ENCODE data around the gene PAK6.

Gene PAK6

GRCh38 chr15:40312370-40313158 lies 73.7 kb downstream of the PAK6 start:
- no peak for DNase-seq (ENCODE audit: low read depth)

DNA sequence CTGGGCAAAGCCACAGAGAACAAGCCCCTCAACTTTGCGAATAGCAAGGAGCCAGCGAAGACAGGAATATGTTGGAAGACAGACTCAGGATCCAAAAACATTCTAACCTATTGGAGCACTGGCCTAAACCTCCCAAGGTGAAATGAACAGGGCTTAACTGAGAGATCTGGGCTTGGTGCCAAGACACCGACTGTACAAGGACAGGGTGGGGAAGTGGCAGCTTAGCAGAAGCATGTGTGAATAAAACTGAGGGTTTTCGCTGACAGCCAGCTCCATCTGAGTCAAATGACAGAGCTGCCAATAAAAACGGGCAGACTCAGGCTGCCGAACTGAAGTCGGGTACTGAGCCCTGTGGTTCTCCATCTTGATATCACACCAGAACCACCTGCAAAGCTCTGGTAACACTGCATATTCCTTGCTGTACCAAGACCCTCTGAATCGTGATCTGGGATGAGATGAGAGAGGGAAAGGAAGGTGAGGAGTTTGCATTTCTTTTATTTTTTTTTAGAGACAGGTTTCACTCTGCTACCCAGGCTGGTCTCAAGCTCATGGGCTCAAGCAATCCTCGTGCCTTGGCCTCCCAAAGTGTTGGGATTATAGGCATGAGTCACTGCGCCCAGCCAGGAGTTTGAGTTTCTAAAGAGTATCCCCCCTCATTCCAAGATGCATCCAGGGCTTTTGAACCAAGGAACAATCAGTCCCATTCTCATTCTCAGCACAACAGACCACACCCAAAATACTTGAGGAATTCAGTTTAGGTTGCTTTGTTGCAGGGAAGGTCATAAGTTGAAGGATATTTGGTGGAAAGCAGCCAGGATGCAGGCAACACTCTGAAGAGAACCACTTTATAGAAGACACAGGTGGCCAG lies 74.9 kb downstream of the PAK6 start:
- no peak for DNase-seq (ENCODE audit: low read depth)

GRCh38 chr15:40314723-40315276 lies 75.9 kb downstream of the PAK6 start:
- DNase-seq (ENCODE audit: low read depth), result no peak

DNA sequence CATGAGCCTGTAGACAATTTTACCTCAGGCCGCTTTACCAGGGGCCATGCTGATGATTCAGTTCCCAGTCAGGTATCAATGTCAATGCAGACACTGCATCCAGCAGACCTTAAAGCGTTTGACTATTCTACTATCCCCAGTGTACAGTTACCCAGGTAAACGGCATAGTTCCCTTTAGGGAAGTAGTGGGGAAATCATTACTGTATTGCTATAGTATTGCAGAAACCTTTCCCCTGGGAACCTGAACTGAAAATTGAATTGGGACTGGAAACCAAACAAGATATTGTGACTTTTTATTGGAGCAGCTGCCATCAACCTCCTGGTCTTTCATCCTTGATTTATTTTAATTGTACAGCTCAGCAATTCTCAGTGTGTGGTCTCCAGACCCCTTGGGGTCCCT lies 78.1 kb downstream of the PAK6 start:
- no peak for DNase-seq (ENCODE audit: low read depth)

GRCh38 chr15:40317580-40317979 lies 78.7 kb downstream of the PAK6 start:
- DNase-seq (ENCODE audit: low read depth), result no peak

GRCh38 chr15:40320409-40320808 lies 81.5 kb downstream of the PAK6 start:
- DNase-seq (ENCODE audit: low read depth), result no peak

GRCh38 chr15:40320931-40321371 lies 82.1 kb downstream of the PAK6 start:
- no peak for DNase-seq (ENCODE audit: low read depth)

- DNase-seq (ENCODE audit: low read depth), result no peak
These were observed 83.8 kb downstream of the PAK6 start for GRCh38 chr15:40322531-40323238.

- no peak for DNase-seq (ENCODE audit: low read depth)
These were observed 84.5 kb downstream of the PAK6 start, which contains the start of gene INAFM2 for GRCh38 chr15:40323239-40323952. Gene INAFM2 (plus strand): TSS chr15:40323692. CDS start chr15:40324056, 364 bp downstream.

DNA sequence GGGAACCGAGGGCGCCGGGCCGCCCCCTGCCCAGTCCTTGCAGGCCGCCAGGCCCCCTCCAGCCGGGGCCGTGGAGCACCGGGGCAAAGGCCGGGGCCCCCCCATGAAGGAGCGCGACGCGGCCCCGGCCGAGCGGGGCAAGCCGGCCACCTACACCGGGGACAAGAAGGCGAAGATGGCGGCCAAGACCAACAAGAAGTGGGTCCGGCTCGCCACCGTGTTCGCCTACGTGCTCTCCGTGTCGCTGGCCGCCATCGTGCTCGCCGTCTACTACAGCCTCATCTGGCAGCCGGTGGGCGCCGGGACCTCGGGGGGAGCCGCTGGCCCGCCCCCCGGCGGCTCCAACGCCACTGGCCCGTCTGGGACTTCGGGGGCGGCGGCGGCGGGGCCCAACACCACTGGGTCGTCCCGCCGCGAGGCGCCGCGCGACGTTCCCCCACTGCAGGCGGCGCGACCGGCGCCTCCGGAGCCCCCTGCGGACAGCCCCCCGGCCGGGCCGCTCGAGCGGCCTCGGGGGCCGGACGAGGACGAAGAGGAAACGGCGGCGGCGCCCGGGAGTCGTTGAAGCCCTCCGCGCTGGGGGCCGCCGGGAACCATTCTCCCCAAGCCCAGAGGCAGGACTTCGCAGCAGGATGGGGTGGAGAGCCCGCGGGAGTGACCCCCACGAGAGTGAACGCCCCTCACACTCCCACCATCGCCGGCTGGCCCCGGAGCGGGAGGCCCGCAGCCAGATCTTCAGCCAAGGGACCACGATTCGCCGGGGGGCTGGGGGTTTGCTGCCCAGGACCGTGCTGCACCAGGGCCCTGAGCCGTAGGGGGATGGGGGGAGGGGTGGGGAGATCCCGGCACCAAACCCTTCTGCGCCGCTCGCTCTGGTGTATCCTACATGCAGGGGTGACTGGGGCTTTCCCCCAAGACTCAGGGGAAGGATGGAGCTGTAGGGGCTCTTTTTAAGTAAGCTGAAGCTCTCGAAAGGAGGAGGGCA lies 85.4 kb downstream of the PAK6 start:
- no peak for DNase-seq (ENCODE audit: low read depth)

DNA sequence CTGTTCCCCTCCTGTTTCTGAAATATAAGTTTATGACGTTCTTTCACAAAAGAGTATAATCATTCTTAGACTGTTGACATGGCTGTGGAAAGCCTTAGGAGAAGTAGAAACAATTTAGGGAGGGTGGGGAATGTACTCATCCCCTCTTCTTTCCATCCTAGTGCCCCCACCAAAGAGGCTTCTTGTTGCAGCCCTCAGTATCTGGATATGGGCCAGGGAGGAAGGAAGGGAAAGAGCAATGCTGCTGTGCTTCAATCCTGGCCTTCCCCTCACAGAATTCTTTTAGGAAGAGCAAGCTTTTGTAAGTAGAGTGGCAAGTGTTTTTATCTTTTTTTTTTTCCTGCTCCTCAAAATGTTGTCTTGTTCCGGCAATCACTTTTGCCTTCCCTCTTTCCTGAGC lies 86.3 kb downstream of the PAK6 start:
- DNase-seq (ENCODE audit: low read depth), result no peak

DNA sequence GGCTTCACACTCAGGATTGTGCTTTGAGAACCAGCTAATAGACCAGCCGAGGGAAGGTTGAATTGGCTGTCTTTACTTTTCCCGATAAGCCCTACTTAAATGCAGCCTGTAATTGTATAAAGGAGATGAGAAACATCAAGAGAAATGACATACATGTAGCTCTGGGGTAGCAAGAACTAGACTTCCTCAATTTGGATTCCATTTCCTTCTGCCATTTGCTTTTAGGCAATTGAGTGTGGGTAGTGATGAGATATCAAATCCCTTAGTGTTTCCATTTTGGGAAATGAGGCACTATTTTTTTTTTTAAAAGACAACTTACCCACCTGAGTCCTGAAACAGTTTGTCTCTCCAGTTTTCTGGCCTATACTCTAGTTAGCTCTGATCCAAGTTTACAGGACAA lies 86.8 kb downstream of the PAK6 start:
- no peak for DNase-seq (ENCODE audit: low read depth)
